Trophoblast cell (in vitro differentiated cells and primary cell): Measurements from ENCODE around the gene CALM3.

Experiments
- DNase-seq, 2 donors: peaks; one replicate each; pipeline ENCODE4 v3.0.0-alpha.2; 2016
- H2AFZ ChIP-seq: 2 replicates; pipeline ENCODE4 v1.6.1; 2013; ENCODE audit warnings: low read length, moderate library complexity, mild to moderate bottlenecking; ENCODE audit not compliant: insufficient read depth, poor library complexity
- H2AK5ac ChIP-seq: 2 replicates; pipeline ENCODE4 v1.6.1; 2013; ENCODE audit warnings: mild to moderate bottlenecking, low read length
- H2BK120ac ChIP-seq: 2 replicates; pipeline ENCODE4 v1.6.1; 2013; ENCODE audit warnings: low read length, mild to moderate bottlenecking, moderate library complexity; ENCODE audit not compliant: insufficient read depth, poor library complexity
- H2BK12ac ChIP-seq: 2 replicates; pipeline ENCODE4 v1.6.1; 2013; ENCODE audit warnings: mild to moderate bottlenecking, low read length, moderate library complexity
- H2BK5ac ChIP-seq: 2 replicates; pipeline ENCODE4 v1.6.1; 2013; ENCODE audit warnings: low read length, low read depth, moderate library complexity, mild to moderate bottlenecking; ENCODE audit not compliant: poor library complexity
- H3K14ac ChIP-seq: 2 replicates; pipeline ENCODE4 v1.6.1; 2013; ENCODE audit warnings: mild to moderate bottlenecking, low read length
- H3K18ac ChIP-seq: 2 replicates; pipeline ENCODE4 v1.6.1; 2013; ENCODE audit warnings: mild to moderate bottlenecking, low read length
- H3K23ac ChIP-seq: 2 replicates; pipeline ENCODE4 v1.6.1; 2013; ENCODE audit warnings: low read length
- H3K27ac ChIP-seq: 2 replicates; pipeline ENCODE4 v1.5.1; 2013; ENCODE audit warnings: low read depth, mild to moderate bottlenecking, inconsistent platforms, low read length, moderate library complexity
- H3K27me3 ChIP-seq: 2 replicates; pipeline ENCODE4 v1.6.1; 2013; ENCODE audit warnings: inconsistent platforms, mild to moderate bottlenecking, low read length, moderate library complexity; ENCODE audit not compliant: insufficient read depth
- H3K36me3 ChIP-seq, 2 experiments: 1 replicate in 1 of 2; 2 replicates in 1 of 2; pipeline ENCODE4 v1.6.1; 2013; ENCODE audit warnings: low read length in 2 of 2, mild to moderate bottlenecking in 2 of 2, moderate library complexity in 1 of 2; ENCODE audit not compliant: insufficient read depth in 2 of 2, control insufficient read depth in 1 of 2
- H3K4ac ChIP-seq: 2 replicates; pipeline ENCODE4 v1.6.1; 2013; ENCODE audit warnings: low read depth, mild to moderate bottlenecking, low read length, moderate library complexity
- H3K4me1 ChIP-seq, 2 experiments: 1 replicate in 1 of 2; 2 replicates in 1 of 2; pipeline ENCODE4 v1.6.1; 2013; ENCODE audit warnings: low read length in 2 of 2, mild to moderate bottlenecking in 2 of 2, moderate library complexity in 1 of 2; ENCODE audit not compliant: insufficient read depth in 2 of 2, control insufficient read depth in 1 of 2
- H3K4me2 ChIP-seq: 2 replicates; pipeline ENCODE4 v1.6.1; 2013; ENCODE audit warnings: inconsistent platforms, mild to moderate bottlenecking, low read length, moderate library complexity
- H3K4me3 ChIP-seq: 2 replicates; pipeline ENCODE4 v1.5.1; 2013; ENCODE audit warnings: mild to moderate bottlenecking, low read depth, low read length, inconsistent platforms
- H3K79me1 ChIP-seq: one replicate; pipeline ENCODE4 v1.6.1; 2013; ENCODE audit warnings: low read length
- H3K79me2 ChIP-seq: 2 replicates; pipeline ENCODE4 v1.6.1; 2013; ENCODE audit warnings: low read length, mild to moderate bottlenecking; ENCODE audit not compliant: control insufficient read depth, insufficient read depth, poor library complexity
- H3K9ac ChIP-seq: 2 replicates; pipeline ENCODE4 v1.6.1; 2013; ENCODE audit warnings: mild to moderate bottlenecking, low read length
- H3K9me3 ChIP-seq: 2 replicates; pipeline ENCODE4 v1.6.1; 2013; ENCODE audit warnings: low read depth, mild to moderate bottlenecking, control low read depth, inconsistent platforms, low read length; ENCODE audit not compliant: insufficient read depth
- H4K12ac ChIP-seq: 2 replicates; pipeline ENCODE4 v1.6.1; 2013; ENCODE audit warnings: low read depth, mild to moderate bottlenecking, low read length, moderate library complexity
- H4K8ac ChIP-seq: 2 replicates; pipeline ENCODE4 v1.6.1; 2013; ENCODE audit warnings: low read depth, mild to moderate bottlenecking, low read length, moderate library complexity
- H4K91ac ChIP-seq: one replicate; pipeline ENCODE4 v1.6.1; 2013; ENCODE audit warnings: low read depth, mild to moderate bottlenecking, low read length, moderate library complexity
- WGBS: extraction: QIAGEN DNeasy Blood & Tissue Kit; methylation state at CpG from one replicate; pipeline ENCODE4 v1.1.7; 2013; ENCODE audit warnings: missing lambda C conversion rate; ENCODE audit not compliant: insufficient read length, insufficient coverage; ENCODE audit errors: extremely low coverage; 5-methylcytosine and 5-hydroxymethylcytosine counted together

Gene CALM3

DNA sequence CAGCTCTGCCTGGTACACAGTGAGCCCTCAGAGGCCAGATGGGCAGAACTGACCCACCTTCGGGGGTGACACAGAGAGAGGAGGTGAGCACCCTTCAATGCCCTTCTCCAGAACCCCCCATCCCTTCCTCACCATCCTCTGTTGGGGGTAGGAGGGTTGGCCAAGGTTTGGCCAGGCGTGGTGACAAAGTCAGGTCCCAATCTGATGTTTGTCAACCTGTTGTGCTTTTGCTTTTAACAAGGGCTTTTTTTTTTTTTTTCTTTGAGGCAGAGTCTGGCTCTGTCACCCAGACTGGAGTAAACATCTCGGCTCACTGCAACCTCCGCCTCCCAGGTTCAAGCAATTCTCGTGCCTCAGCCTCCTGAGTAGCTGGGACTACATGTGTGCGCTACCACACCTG lies 16.5 kb downstream of the CALM3 start:
- Histone ChIP-seq H3K4me1 (peaks cover 9 to 15% of the 10 kb centered on the region in 2 experiments), H3K14ac (no peak overlapping the region), H2BK12ac (no peak overlapping the region), H2BK120ac (no peak overlapping the region), H3K27ac (no peak overlapping the region), H4K91ac (no peak overlapping the region), H3K18ac (no peak overlapping the region), H3K4me3 (no peak overlapping the region), H3K4ac (no peak overlapping the region), H3K23ac (no peak overlapping the region), H2AFZ (no peak overlapping the region), H3K36me3 (no peaks in the 10 kb centered on the region), H3K9ac (no peak overlapping the region), H4K8ac (no peak overlapping the region), H3K9me3 (peaks cover 2% of the 10 kb centered on the region), H2AK5ac (no peak overlapping the region), H4K12ac (no peak overlapping the region), H3K27me3 (no peaks in the 10 kb centered on the region), H3K79me2 (no peaks in the 10 kb centered on the region), H3K79me1 (peaks cover 4% of the 10 kb centered on the region), H3K4me2 (no peak overlapping the region), H2BK5ac (no peak overlapping the region)
- WGBS = no CpG with 5 or more reads among the region's 6 CpGs
- no peak for DNase-seq

- no peak overlapping the region for H2BK12ac ChIP-seq
- H2BK5ac ChIP-seq = no peak overlapping the region
- no peak for DNase-seq
- H3K23ac ChIP-seq = no peak overlapping the region
- H3K27me3 ChIP-seq = no peaks in the 10 kb centered on the region
- H3K27ac ChIP-seq = no peak overlapping the region
- no peak overlapping the region for H4K12ac ChIP-seq
- H3K18ac ChIP-seq = no peak overlapping the region
- H3K9me3 ChIP-seq = peaks cover 2% of the 10 kb centered on the region
- no peak overlapping the region for H3K4me2 ChIP-seq
- H3K9ac ChIP-seq = no peak overlapping the region
- no peak overlapping the region for H3K4ac ChIP-seq
- no peaks in the 10 kb centered on the region for H3K79me2 ChIP-seq
- no peak overlapping the region for H4K91ac ChIP-seq
- no peak overlapping the region for H3K14ac ChIP-seq
- peaks cover 9 to 15% of the 10 kb centered on the region in 2 experiments for H3K4me1 ChIP-seq
- no peak overlapping the region for H2AFZ ChIP-seq
- no peak overlapping the region for H4K8ac ChIP-seq
- no peak overlapping the region for H2BK120ac ChIP-seq
- no peaks in the 10 kb centered on the region for H3K36me3 ChIP-seq
- H3K79me1 ChIP-seq = peaks cover 4% of the 10 kb centered on the region
- no peak overlapping the region for H2AK5ac ChIP-seq
- no CpG with 5 or more reads among the region's 9 CpGs for WGBS
- H3K4me3 ChIP-seq = no peak overlapping the region
Measured at GRCh38 chr19:46618670-46619231, 17.6 kb downstream of the CALM3 start.

GRCh38 chr19:46620267-46620666 lies 19.1 kb downstream of the CALM3 start:
- no peak overlapping the region for H2BK12ac ChIP-seq
- WGBS = no CpG with 5 or more reads among the region's 3 CpGs
- no peak overlapping the region for H3K18ac ChIP-seq

DNA sequence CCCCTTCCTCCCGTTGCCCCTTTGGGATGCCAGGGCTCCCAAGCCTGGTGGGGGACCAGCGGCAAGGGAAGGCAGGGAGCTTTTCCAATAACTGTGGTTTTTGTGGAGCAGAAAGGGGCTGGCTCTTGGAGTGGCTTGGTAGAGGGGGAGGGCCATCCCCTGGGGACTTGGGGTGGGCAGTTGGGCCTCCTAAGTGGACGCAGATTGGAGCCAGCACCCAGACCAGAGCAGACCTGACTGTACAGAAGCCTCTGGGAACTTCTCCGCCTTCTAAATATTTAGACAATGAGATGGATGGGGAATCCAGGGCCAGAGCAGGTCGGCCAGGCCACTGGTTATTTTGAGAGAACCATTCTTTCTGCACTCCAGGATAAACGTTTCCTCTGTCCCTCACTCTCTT lies 19.6 kb downstream of the CALM3 start:
- no peak overlapping the region for H2AFZ ChIP-seq
- no peaks in the 10 kb centered on the region for H3K36me3 ChIP-seq
- H3K27ac ChIP-seq = no peak overlapping the region
- no peak overlapping the region for H3K18ac ChIP-seq
- H2BK5ac ChIP-seq = no peak overlapping the region
- H3K79me2 ChIP-seq = no peaks in the 10 kb centered on the region
- no peak overlapping the region for H3K9ac ChIP-seq
- H2BK120ac ChIP-seq = no peak overlapping the region
- H3K4ac ChIP-seq = no peak overlapping the region
- peaks cover 2% of the 10 kb centered on the region for H3K9me3 ChIP-seq
- WGBS = no CpG with 5 or more reads among the region's 6 CpGs
- no peak for DNase-seq
- no peak overlapping the region for H3K4me2 ChIP-seq
- peaks cover 15 to 18% of the 10 kb centered on the region in 2 experiments for H3K4me1 ChIP-seq
- H3K14ac ChIP-seq = no peak overlapping the region
- H2AK5ac ChIP-seq = no peak overlapping the region
- no peak overlapping the region for H3K4me3 ChIP-seq
- no peaks in the 10 kb centered on the region for H3K27me3 ChIP-seq
- H2BK12ac ChIP-seq = no peak overlapping the region
- no peak overlapping the region for H4K91ac ChIP-seq
- no peak overlapping the region for H3K23ac ChIP-seq
- no peak overlapping the region for H4K8ac ChIP-seq
- H3K79me1 ChIP-seq = peaks cover 4% of the 10 kb centered on the region
- H4K12ac ChIP-seq = no peak overlapping the region

More at GRCh38 chr19:46620267-46620666, 19.1 kb downstream of the CALM3 start:
- Histone ChIP-seq H4K12ac (no peak overlapping the region), H3K79me2 (no peaks in the 10 kb centered on the region), H2BK5ac (no peak overlapping the region), H3K36me3 (no peaks in the 10 kb centered on the region), H3K9me3 (peaks cover 2% of the 10 kb centered on the region), H3K4me3 (no peak overlapping the region), H3K27me3 (no peaks in the 10 kb centered on the region), H2AK5ac (no peak overlapping the region), H3K79me1 (peaks cover 4% of the 10 kb centered on the region), H2AFZ (no peak overlapping the region), H3K27ac (no peak overlapping the region), H3K23ac (no peak overlapping the region), H4K91ac (no peak overlapping the region), H2BK120ac (no peak overlapping the region), H3K4me2 (no peak overlapping the region), H3K14ac (no peak overlapping the region), H3K4ac (no peak overlapping the region), H4K8ac (no peak overlapping the region), H3K9ac (no peak overlapping the region), H3K4me1 (peaks cover 13 to 15% of the 10 kb centered on the region in 2 experiments)
- no peak for DNase-seq
